GM12874 (cell line): ENCODE data around the gene LMX1B.

ENCODE experiments used
- CTCF ChIP-seq: IDR thresholded peaks from 2 replicates; pipeline ENCODE4 v1.5.1; 2011; ENCODE audit warnings: low read depth, mild to moderate bottlenecking, control low read depth, low read length, moderate library complexity; ENCODE audit not compliant: insufficient read depth

Gene LMX1B

GRCh38 chr9:126625329-126626126 lies 11.8 kb downstream of the LMX1B start:
- no peak for TF ChIP-seq CTCF

GRCh38 chr9:126626127-126626925 lies 12.6 kb downstream of the LMX1B start:
- TF ChIP-seq CTCF, result no peak

GRCh38 chr9:126626926-126627233 lies 13.2 kb downstream of the LMX1B start:
- TF ChIP-seq CTCF, result no peak

GRCh38 chr9:126628146-126628545 lies 14.4 kb downstream of the LMX1B start:
- TF ChIP-seq CTCF, result no peak

GRCh38 chr9:126628969-126629674 lies 15.4 kb downstream of the LMX1B start:
- no peak for TF ChIP-seq CTCF

- TF ChIP-seq CTCF, result no peak
Measured at GRCh38 chr9:126630458-126631237, 16.9 kb downstream of the LMX1B start.
